HG03342 (cell line): ENCODE measurements around the gene PLA2G1B.

Experiments
- ATAC-seq: cut with Tn5 transposase; IDR thresholded peaks from one replicate; pipeline ENCODE4 v1.9.1; 2021; ENCODE audit warnings: mild to moderate bottlenecking, moderate library complexity; ENCODE audit not compliant: unreplicated experiment

Gene PLA2G1B

GRCh38 chr12:120328228-120328627, 649 bp upstream of the PLA2G1B start:
- ATAC-seq, result no peak

- no peak for ATAC-seq
Observed at GRCh38 chr12:120324841-120325417, 2.6 kb downstream of the PLA2G1B start.

DNA sequence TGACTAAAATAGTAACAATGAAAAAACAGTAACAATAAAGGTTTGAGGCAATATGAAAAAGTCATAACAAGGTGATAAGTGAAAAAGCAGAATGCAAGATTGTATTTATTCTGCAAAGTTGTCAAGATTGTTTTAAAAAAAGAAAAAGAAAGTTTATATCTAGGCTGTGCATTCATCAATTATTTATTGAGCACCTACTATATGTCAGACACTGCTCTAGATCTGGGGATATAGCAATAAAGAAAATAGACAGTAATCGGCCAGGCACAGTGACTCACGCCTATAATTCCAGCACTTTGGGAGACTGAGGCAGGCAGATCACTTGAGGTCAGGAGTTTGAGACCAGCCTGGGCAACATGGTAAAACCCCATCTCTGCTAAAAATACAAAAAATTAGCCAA, 3.8 kb downstream of the PLA2G1B start:
- no peak for ATAC-seq

DNA sequence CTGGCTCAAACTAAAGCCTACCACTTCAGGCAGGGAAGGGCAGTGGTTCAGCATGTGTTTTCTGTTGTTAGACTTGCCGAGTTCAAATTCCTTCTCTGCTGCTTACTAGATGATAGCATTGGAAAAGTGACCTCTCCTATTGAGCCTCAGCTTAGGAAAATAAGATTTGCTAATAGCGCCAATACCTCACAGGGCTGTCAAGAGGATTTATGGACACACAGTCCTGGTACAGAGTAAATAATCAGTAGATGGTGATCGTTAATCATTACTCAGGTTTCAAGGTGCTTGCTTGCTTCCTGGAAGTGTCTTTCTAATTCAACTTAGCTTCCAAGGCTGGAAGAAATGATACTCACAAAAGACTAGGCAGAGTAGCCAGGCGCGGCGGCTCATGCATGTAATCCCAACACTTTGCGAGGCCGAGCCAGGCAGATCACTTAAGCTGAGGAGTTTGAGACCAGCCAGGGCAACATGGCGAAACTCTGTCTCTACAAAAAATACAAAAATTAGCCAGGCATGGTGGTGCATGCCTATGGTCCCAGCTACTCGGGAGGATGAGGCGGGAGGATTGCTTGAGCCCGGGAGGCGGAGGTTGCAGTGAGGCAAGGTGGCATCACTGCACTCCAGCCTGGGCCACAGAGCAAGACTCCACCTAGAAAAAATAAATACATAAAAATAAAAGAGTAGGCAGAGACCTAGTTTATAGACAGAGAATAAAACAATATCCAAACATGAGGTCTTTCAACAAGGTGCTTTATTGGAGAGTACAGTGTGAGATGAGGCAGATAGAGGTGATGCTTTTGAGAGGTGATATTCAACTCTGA, 6.0 kb downstream of the PLA2G1B start:
- ATAC-seq, result no peak

DNA sequence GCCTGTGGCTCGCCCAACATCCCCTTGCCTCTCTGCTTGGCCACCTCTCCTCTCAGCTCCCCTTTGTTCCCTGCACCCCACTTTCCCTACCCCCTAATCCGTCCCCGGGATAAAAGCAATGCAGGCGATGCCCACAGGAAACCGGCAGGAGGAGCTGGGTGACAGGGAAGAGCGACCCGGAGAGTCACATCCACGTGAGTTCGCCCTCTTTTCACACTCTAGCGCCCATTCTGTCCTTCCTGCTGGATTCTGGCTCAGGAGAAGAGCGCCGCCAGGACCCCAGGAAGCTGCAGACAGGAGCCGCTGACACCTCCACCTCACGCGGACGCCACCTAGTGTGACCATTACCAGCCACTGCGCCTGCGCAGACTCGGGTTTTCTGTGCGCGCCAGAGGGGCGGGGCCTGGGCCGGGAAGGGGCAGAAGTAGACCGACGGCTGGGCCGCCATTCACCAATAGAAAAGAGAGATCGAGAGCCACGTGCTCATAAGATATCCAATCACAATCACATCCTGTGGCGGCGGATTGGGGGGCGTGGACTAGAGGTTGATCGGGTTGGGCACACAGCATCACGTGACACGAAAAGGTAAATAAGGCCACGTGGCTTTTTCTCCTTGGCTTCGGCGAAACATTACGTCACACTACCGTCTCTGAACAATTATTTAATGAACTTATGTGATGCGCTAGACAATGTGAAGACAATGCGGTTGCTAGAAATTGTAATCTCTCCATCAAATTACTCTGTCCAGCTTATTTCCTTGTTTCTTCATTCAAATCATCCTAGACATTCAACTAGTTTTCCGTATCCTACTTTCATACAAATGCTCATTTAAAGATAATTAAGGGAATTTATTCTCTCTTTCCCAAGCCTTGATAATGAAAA, 10.1 kb downstream of the PLA2G1B start:
- ATAC-seq, result peak; percentile 99

GRCh38 chr12:120316798-120317223, 10.8 kb downstream of the PLA2G1B start:
- ATAC-seq, result no peak

DNA sequence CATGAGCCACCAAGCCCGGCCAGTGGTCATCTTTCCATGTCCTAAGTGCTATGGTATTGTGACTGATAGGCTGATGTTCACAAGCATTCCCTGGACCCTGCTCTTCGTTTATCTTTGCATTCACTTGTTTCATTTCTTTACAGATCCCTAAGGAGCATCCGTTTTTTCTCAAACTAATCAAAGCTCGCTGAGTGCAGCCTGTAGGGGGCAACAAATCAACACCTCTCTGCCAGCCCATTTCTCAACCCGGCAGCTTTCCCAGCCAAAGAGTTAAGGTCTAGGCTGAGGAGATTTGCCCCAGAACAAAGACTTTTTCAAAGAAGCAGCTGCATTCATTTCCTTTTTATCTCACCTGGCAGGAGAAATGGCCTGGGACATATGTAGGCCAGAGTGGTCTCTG, 13.4 kb downstream of the PLA2G1B start:
- no peak for ATAC-seq

- ATAC-seq, result peak; percentile 95
Observed at GRCh38 chr12:120301962-120302815, 25.4 kb downstream of the PLA2G1B start, which contains the start of gene SIRT4. TSS of gene SIRT4 (plus strand) at chr12:120302321. CDS start at chr12:120303562, 1,241 bp downstream.

- ATAC-seq, result peak; percentile 40
Observed at GRCh38 chr12:120292661-120293531, 34.7 kb downstream of the PLA2G1B start, which contains the start of gene RNU4-1. TSS of gene RNU4-1 (minus strand) at chr12:120293237.

GRCh38 chr12:120292411-120292660, 35.2 kb downstream of the PLA2G1B start:
- ATAC-seq, result peak; percentile 6

DNA sequence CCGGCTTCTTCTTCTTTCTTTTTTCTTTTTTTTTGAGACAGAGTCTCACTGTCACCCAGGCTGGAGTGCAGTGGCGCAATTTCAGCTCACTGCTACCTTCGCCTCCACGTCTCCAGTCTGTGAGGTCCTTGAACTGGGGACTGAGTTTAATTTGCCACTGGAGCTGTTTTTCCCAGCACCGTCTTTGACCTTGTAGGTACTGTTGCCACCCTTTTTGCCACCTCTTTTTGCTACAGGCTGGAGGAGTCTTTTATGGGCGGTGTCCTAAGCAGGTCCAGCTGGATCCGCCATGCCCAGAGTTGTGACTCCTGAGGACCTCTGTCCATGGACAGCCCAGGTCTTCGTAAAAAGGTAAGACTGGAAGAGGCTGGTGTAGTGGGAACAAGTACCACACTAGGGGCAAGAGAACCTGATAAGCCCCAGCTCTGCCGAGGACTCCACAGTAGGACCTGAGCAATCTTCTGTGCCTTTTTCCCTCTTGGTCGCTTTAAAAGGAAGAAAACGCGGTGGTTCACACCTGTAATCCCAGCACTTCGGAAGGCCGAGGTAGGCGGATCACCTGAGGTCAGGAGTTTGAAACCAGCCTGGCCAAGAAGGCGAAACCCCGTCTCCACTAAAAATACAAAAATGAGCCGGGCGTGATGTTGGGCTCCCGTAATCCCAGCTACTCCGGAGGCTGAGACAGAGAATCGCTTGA, 36.8 kb downstream of the PLA2G1B start:
- no peak for ATAC-seq

GRCh38 chr12:120287491-120287890, 40.1 kb downstream of the PLA2G1B start:
- ATAC-seq, result no peak

- no peak for ATAC-seq
Observed at GRCh38 chr12:120286768-120287490, 40.6 kb downstream of the PLA2G1B start.

DNA sequence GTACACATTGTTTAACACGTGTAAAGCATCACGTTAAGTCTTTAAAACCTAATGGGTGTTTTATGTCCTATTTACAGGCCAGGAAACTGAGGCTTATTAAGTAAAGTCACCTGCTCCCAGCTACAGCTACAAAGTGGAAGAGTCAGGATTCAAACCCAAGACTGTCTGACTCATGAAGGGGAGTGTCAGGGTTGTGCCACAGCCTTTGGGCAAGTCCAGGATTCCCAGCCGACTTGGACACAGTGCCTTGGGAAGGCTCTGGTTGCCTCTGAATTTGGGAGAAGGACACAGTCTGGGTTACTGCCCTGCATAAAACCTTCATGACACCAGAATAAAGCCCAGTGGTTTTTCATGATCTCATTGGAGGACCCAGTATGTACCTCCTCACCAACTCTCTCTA, 43.2 kb downstream of the PLA2G1B start:
- ATAC-seq, result no peak

- ATAC-seq, result no peak
Observed at GRCh38 chr12:120283318-120283717, 44.3 kb downstream of the PLA2G1B start.

DNA sequence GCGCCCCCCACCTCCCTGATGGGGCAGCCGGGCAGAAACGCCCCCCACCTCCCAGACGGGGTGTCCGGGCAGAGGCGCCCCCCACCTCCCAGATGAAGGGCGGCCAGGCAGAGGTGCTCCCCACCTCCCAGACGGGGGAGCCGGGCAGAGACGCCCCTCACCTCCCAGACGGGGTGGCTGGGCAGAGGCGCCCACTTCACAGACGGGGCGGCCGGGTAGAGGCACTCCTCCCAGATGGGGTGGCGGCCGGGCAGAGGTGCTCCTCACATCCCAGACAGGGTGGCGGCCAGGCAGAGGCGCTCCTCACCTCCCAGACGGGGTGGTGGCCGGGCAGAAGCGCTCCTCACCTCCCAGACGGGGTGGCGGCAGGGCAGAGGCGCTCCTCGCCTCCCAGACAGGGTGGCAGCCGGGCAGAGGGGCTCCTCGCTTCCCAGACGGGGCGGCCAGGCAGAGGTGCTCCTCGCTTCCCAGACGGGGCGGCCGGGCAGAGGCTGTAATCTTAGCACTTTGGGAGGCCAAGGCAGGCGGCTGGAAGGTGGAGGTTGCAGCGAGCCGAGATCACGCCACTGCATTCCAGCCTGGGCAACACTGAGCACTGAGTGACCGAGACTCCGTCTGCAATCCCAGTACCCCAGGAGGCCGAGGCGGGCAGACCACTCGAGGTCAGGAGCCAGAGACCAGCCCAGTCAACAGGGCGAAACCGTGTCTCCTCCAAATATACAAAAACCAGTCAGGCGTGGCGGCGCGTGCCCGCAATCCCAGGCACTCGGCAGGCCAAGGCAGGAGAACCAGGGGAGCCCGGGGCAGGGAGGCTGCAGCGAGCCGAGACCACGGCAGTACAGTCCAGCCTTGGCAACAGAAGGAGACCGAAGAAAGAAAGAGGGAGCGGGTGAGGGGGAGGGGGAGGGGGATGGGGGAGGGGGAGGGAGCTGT, 49.2 kb downstream of the PLA2G1B start:
- ATAC-seq, result no peak

- ATAC-seq, result no peak
Observed at GRCh38 chr12:120276734-120277133, 50.8 kb downstream of the PLA2G1B start.
